ENCODE data around the gene NEO1. TPM values are rescaled to one million over a fixed set of nuclear protein-coding genes. Genes with fewer than 3 reads are reported as not detected.

NEO1 gene
- total RNA-seq, 4 donors from 2014 or later: 74.0 to 117 (median 107) TPM

DNA sequence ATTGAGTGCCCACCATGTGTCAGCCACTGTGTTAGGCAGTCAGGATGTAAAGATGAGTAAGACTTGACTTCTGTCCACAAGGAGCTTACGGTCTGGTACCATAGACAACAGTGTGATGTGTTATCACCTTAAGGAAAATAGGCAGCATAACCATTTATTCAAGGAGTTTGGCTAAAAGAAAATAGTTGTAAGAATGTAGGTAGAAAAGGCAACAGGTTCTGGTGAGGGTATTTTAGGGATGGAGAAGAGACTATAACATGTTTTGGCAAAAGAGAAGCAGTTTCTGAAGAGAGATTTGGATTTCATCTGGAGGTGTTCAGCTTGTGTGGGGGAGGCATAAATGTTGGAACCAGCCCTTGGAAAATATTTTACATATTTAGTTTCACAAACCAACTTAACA is 194.6 kb downstream of the NEO1 start:
- Histone ChIP-seq H3K4me1 (no peaks in the 10 kb centered on the region), H3K9me3 (no peaks in the 10 kb centered on the region), H3K27ac (no peak overlapping the region), H3K36me3 (peaks cover 41% of the 10 kb centered on the region), H3K4me3 (no peak overlapping the region), H3K27me3 (no peaks in the 10 kb centered on the region)
- TF ChIP-seq EP300 (IDR thresholded peaks at IDR 0.05) (no peak), POLR2A (IDR thresholded peaks at IDR 0.05) (no peak), POLR2AphosphoS5 (IDR thresholded peaks at IDR 0.05) (no peak), CTCF (IDR thresholded peaks at IDR 0.05) (no peak)
- 95% methylated on average over 1 of the region's 1 CpG for WGBS
- no peak for DNase-seq (ENCODE audit: low spot score in 2 of 2)

DNA sequence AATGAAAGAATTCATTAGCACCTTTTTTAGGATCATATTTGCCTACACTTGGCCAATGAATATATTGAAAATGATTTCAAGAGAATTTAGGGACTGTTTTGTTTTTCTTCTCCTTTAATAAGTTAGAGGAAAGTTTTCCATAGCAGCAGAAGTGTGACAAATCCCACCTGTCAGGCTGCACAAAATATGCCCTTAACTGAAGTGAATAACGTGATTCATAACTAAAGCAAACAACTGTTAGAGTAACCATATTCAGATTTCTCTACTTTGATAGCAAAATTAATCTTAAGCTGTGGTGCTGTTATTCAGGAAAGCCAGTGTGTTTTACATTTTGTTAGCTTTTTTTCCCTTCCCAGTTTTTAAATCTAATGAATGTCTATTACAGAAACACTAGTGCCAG is 195.1 kb downstream of the NEO1 start:
- no peak for DNase-seq (ENCODE audit: low spot score in 2 of 2)
- WGBS: 82% methylated on average over 1 of the region's 1 CpG
- Histone ChIP-seq H3K9me3 (no peaks in the 10 kb centered on the region), H3K27me3 (no peaks in the 10 kb centered on the region), H3K4me3 (no peak overlapping the region), H3K36me3 (peaks cover 41% of the 10 kb centered on the region), H3K4me1 (no peaks in the 10 kb centered on the region), H3K27ac (no peak overlapping the region)
- TF ChIP-seq EP300 (IDR thresholded peaks at IDR 0.05) (no peak), CTCF (IDR thresholded peaks at IDR 0.05) (no peak), POLR2A (IDR thresholded peaks at IDR 0.05) (no peak), POLR2AphosphoS5 (IDR thresholded peaks at IDR 0.05) (no peak)

- no peaks in the 10 kb centered on the region for H3K4me1 ChIP-seq
- H3K4me3 ChIP-seq: no peak overlapping the region
- no peaks in the 10 kb centered on the region for H3K9me3 ChIP-seq
- peaks cover 55% of the 10 kb centered on the region for H3K36me3 ChIP-seq
- H3K27me3 ChIP-seq: no peaks in the 10 kb centered on the region
- DNase-seq (ENCODE audit: low spot score in 2 of 2): no peak
- WGBS: 94% methylated on average over 4 of the region's 4 CpGs
- H3K27ac ChIP-seq: no peak overlapping the region
- TF ChIP-seq EP300 (IDR thresholded peaks at IDR 0.05) (no peak), POLR2AphosphoS5 (IDR thresholded peaks at IDR 0.05) (no peak), POLR2A (IDR thresholded peaks at IDR 0.05) (no peak), CTCF (IDR thresholded peaks at IDR 0.05) (no peak)
These were observed 197.2 kb downstream of the NEO1 start for GRCh38 chr15:73249499-73249898.

GRCh38 chr15:73254598-73254997 is 202.3 kb downstream of the NEO1 start:
- no peak overlapping the region for H3K4me3 ChIP-seq
- 96% methylated on average over 6 of the region's 6 CpGs for WGBS
- no peaks in the 10 kb centered on the region for H3K9me3 ChIP-seq
- peaks cover 73% of the 10 kb centered on the region for H3K36me3 ChIP-seq
- no peak for TF ChIP-seq POLR2A (IDR thresholded peaks at IDR 0.05)
- H3K27ac ChIP-seq: no peak overlapping the region
- no peaks in the 10 kb centered on the region for H3K4me1 ChIP-seq
- DNase-seq (ENCODE audit: low spot score in 2 of 2): no peak
- no peaks in the 10 kb centered on the region for H3K27me3 ChIP-seq

DNA sequence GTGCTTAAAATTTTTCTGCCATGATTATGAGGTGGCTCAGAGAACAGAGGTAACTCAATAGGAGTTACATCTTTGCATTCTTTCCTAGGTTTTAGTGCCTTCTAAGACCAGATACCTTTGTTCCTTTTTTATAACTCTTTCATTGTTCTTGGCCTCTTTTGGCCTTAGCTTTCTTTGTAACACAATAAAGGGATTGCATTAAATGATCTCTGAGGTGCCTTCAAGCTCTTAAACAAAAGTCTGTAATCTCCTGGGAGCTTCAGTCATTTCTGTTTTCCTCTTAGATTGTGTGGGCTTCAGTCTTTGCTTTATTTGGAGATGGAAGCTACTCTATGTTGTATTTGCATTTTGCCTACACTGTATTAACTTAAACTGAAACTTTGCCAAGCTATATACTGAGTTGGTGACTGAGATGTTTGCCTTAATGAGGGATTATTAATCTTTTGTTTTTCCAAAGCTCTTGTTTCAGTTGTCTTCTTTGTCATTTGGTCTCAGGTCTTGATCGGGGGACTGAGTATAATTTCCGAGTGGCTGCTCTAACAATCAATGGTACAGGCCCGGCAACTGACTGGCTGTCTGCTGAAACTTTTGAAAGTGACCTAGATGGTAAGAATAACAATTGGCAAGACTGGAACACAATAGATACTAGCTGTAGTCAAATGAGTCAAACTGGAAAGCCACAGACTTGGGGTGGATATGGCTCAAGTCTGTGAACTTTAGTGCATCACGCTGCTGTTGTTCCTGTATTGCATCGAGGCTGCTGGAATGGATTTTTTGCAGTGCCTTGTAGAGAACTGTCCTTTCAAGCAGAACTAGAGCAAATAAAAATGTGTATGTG is 206.2 kb downstream of the NEO1 start:
- 91% methylated on average over 5 of the region's 5 CpGs for WGBS

DNA sequence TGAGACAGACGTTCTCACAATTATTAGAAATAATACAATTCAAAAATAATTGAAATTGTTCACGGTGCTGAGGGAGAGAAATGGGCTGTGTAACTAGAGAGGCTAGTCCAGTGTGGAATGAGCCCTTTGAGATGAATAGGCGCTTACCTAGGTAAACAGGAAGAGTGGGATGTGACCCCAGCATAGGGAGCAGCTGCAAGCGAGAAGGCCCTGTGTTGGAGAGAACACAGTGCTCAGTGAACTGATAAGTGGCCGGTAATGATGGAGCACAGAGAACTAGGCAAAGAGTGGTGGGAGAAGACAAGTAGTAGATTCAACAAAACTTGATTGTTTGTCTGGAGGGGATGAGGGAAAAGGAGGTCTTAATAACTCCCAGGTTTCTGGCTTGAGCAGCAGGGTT is 212.6 kb downstream of the NEO1 start:
- Histone ChIP-seq H3K4me3 (no peak overlapping the region), H3K4me1 (no peaks in the 10 kb centered on the region), H3K9me3 (no peaks in the 10 kb centered on the region), H3K36me3 (peaks cover 53% of the 10 kb centered on the region), H3K27ac (no peak overlapping the region), H3K27me3 (no peaks in the 10 kb centered on the region)
- WGBS: 85% methylated on average over 5 of the region's 5 CpGs
- TF ChIP-seq CTCF (IDR thresholded peaks at IDR 0.05) (no peak), POLR2AphosphoS5 (IDR thresholded peaks at IDR 0.05) (no peak), POLR2A (IDR thresholded peaks at IDR 0.05) (no peak), EP300 (IDR thresholded peaks at IDR 0.05) (no peak)
- no peak for DNase-seq (ENCODE audit: low spot score in 2 of 2)

More for the DNA sequence above, 206.2 kb downstream of the NEO1 start:
- peaks cover 78% of the 10 kb centered on the region for H3K36me3 ChIP-seq
- H3K27ac ChIP-seq: no peak overlapping the region
- TF ChIP-seq POLR2A (IDR thresholded peaks at IDR 0.05): no peak
- TF ChIP-seq EP300 (IDR thresholded peaks at IDR 0.05): no peak
- no peak for TF ChIP-seq POLR2AphosphoS5 (IDR thresholded peaks at IDR 0.05)
- no peak overlapping the region for H3K4me3 ChIP-seq
- no peaks in the 10 kb centered on the region for H3K27me3 ChIP-seq
- H3K4me1 ChIP-seq: no peaks in the 10 kb centered on the region
- no peaks in the 10 kb centered on the region for H3K9me3 ChIP-seq
- DNase-seq (ENCODE audit: low spot score in 2 of 2): no peak
